GM10266 (cell line): Measurements from ENCODE around the gene NPC1L1.

Experiments used
- DNase-seq: peaks from one replicate; pipeline ENCODE4 v3.0.0; 2012; ENCODE audit errors: extremely low spot score
- CTCF ChIP-seq: IDR thresholded peaks from 2 replicates; pipeline ENCODE4 v1.5.1; 2012; ENCODE audit warnings: mild to moderate bottlenecking, low read depth; ENCODE audit not compliant: control insufficient read depth, insufficient read depth; ENCODE audit errors: missing control alignments

The NPC1L1 gene

GRCh38 chr7:44484482-44485313, 56.4 kb downstream of the NPC1L1 start:
- DNase-seq: no peak
- no peak for TF ChIP-seq CTCF

- no peak for TF ChIP-seq CTCF
- DNase-seq: no peak
Observed at GRCh38 chr7:44482502-44483485, 58.3 kb downstream of the NPC1L1 start.

GRCh38 chr7:44477938-44478337, 63.2 kb downstream of the NPC1L1 start:
- no peak for TF ChIP-seq CTCF
- DNase-seq: no peak

GRCh38 chr7:44477063-44477830, 63.9 kb downstream of the NPC1L1 start:
- DNase-seq: peak; percentile 60
- TF ChIP-seq CTCF: peak; percentile 95

GRCh38 chr7:44476313-44476712, 64.8 kb downstream of the NPC1L1 start:
- no peak for DNase-seq
- TF ChIP-seq CTCF: no peak

- no peak for DNase-seq
- no peak for TF ChIP-seq CTCF
Observed at GRCh38 chr7:44473295-44473694, 67.8 kb downstream of the NPC1L1 start.
